ENCODE data around the gene RGS1.
A peak's percentile ranks its signal among the peaks of the same experiment; 100 is the strongest.

RGS1 gene

DNA sequence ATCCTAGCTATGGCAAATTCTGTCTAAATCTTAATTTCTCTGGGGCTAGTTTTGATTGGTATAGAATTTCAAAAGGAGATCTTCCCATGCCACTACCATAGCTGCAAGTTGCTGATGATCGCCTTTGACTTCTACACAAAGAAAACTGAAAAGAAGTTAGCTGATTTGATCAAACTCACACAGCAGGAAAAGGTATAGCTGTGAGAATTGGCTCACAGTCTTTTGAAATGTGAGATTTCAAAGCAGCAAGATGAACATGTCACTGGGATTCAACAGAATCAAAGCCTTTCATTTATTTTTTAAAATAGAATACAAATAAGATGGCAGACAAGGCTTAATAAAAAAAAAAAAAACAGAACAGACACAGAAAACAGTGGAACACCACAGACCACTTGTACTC, 7.5 kb upstream of the RGS1 start:
- Histone ChIP-seq H3K36me3 (ENCODE audit: insufficient read depth) (no peaks in the 10 kb centered on the region), H3K79me2 (ENCODE audit: insufficient read depth, low read depth) (no peaks in the 10 kb centered on the region), H4K20me1 (ENCODE audit: insufficient read depth) (no peaks in the 10 kb centered on the region), H3K9ac (no peak overlapping the region), H3K4me2 (no peak overlapping the region), H3K27me3 (ENCODE audit: insufficient read depth, low read depth) (no peaks in the 10 kb centered on the region), H3K4me3 (IDR thresholded peaks at IDR 0.05; ENCODE audit: insufficient read depth, low read depth, low read length) (no peak overlapping the region), H2AFZ (ENCODE audit: low read depth) (no peak overlapping the region), H3K4me1 (ENCODE audit: low read depth, poor library complexity, severe bottlenecking) (peaks cover 56% of the 10 kb centered on the region), H3K27ac (no peak overlapping the region)
- TF ChIP-seq, protein P1, sequence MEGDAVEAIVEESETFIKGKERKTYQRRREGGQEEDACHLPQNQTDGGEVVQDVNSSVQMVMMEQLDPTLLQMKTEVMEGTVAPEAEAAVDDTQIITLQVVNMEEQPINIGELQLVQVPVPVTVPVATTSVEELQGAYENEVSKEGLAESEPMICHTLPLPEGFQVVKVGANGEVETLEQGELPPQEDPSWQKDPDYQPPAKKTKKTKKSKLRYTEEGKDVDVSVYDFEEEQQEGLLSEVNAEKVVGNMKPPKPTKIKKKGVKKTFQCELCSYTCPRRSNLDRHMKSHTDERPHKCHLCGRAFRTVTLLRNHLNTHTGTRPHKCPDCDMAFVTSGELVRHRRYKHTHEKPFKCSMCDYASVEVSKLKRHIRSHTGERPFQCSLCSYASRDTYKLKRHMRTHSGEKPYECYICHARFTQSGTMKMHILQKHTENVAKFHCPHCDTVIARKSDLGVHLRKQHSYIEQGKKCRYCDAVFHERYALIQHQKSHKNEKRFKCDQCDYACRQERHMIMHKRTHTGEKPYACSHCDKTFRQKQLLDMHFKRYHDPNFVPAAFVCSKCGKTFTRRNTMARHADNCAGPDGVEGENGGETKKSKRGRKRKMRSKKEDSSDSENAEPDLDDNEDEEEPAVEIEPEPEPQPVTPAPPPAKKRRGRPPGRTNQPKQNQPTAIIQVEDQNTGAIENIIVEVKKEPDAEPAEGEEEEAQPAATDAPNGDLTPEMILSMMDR (conservative IDR thresholded peaks at IDR 0.05; ENCODE audit: low read depth, low read length): no peak

DNA sequence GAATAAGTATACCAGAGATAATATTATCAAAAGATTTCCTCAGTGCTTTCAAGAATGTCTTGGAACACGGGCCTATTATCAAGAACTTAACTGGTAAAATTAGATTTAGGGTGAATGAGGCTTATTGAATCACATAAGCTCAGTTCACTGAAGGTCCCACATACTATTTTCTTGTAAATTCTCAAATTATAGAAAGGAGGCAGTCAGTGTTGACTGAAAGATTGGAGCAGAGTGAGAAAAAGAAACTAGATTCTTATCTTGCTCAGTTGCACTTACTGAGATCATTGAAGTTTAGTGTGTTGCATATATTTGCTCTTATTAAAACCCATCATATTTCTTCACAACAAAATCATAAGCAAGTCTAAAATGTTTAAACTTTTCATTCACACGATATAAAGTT, 3.9 kb upstream of the RGS1 start:
- Histone ChIP-seq H3K4me3 (IDR thresholded peaks at IDR 0.05; ENCODE audit: insufficient read depth, low read depth, low read length) (no peak overlapping the region), H3K79me2 (ENCODE audit: insufficient read depth, low read depth) (peaks cover 12% of the 10 kb centered on the region), H3K27me3 (ENCODE audit: insufficient read depth, low read depth) (no peaks in the 10 kb centered on the region), H2AFZ (ENCODE audit: low read depth) (no peak overlapping the region), H3K9ac (no peak overlapping the region), H3K27ac (no peak overlapping the region), H3K4me2 (peak overlapping the region; percentile 1; the same call in 1 of the 2 replicates), H3K4me1 (ENCODE audit: low read depth, poor library complexity, severe bottlenecking) (peaks cover 69% of the 10 kb centered on the region), H3K36me3 (ENCODE audit: insufficient read depth) (peaks cover 7% of the 10 kb centered on the region), H4K20me1 (ENCODE audit: insufficient read depth) (no peaks in the 10 kb centered on the region)
- TF ChIP-seq, protein P1 (conservative IDR thresholded peaks at IDR 0.05; ENCODE audit: low read depth, low read length): no peak

- Histone ChIP-seq H3K27me3 (ENCODE audit: insufficient read depth, low read depth) (no peaks in the 10 kb centered on the region), H3K4me1 (ENCODE audit: low read depth, poor library complexity, severe bottlenecking) (peaks cover 69% of the 10 kb centered on the region), H3K79me2 (ENCODE audit: insufficient read depth, low read depth) (peaks cover 30% of the 10 kb centered on the region), H3K4me3 (IDR thresholded peaks at IDR 0.05; ENCODE audit: insufficient read depth, low read depth, low read length) (peak overlapping the region; percentile 46), H4K20me1 (ENCODE audit: insufficient read depth) (no peaks in the 10 kb centered on the region), H3K4me2 (peak overlapping the region; percentile 48), H3K36me3 (ENCODE audit: insufficient read depth) (peaks cover 24% of the 10 kb centered on the region), H2AFZ (ENCODE audit: low read depth) (0 out of 2 replicates have a peak overlapping the region, but pooled peaks have one; percentile 4), H3K9ac (no peak overlapping the region), H3K27ac (no peak overlapping the region; the same call in 1 of the 2 replicates)
- TF ChIP-seq, protein P1 (conservative IDR thresholded peaks at IDR 0.05; ENCODE audit: low read depth, low read length): no peak
Measured at GRCh38 chr1:192573499-192573898, 2.1 kb upstream of the RGS1 start.

DNA sequence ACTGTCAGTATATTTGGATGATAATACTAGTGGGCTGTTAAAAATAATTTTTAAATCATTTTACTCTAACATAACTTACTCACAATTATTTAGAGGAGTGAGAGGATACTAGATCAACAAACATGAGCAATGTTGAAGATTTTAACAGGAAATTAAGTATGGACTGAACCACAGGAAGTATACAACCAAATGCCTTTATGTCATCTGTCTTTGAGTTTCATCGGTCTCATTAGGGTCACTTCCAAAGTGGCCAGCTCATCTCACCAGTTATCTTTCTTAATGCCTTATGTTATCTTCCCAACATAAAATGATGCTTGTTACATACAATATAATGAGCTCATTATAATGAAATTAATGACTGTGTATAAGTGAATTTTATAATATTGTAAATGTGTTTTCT, 1.5 kb upstream of the RGS1 start:
- Histone ChIP-seq H3K27ac (peak overlapping the region; percentile 92; the same call in 1 of the 2 replicates), H3K4me3 (IDR thresholded peaks at IDR 0.05; ENCODE audit: insufficient read depth, low read depth, low read length) (no peak overlapping the region), H4K20me1 (ENCODE audit: insufficient read depth) (peaks cover 2% of the 10 kb centered on the region; the same call in 1 of the 2 replicates), H3K36me3 (ENCODE audit: insufficient read depth) (peaks cover 30% of the 10 kb centered on the region), H3K4me1 (ENCODE audit: low read depth, poor library complexity, severe bottlenecking) (peaks cover 70% of the 10 kb centered on the region), H2AFZ (ENCODE audit: low read depth) (0 out of 2 replicates have a peak overlapping the region, but pooled peaks have one; percentile 4), H3K27me3 (ENCODE audit: insufficient read depth, low read depth) (no peaks in the 10 kb centered on the region), H3K4me2 (peak overlapping the region; percentile 48), H3K79me2 (ENCODE audit: insufficient read depth, low read depth) (peaks cover 36% of the 10 kb centered on the region), H3K9ac (no peak overlapping the region)
- TF ChIP-seq, protein P1 (conservative IDR thresholded peaks at IDR 0.05; ENCODE audit: low read depth, low read length): no peak
